H9 (cell line): ENCODE measurements around the gene KLHDC7B. TPM values are rescaled to one million over a fixed set of nuclear protein-coding genes. Genes with fewer than 3 reads are reported as not detected.

Experiments
- DNase-seq: peaks from one replicate; pipeline ENCODE4 v3.0.0-alpha.2; 2017
- H2AFZ ChIP-seq: one replicate; pipeline ENCODE4 v1.6.1; 2013; ENCODE audit warnings: mild to moderate bottlenecking, low read length, control low read depth, moderate library complexity
- H2AK5ac ChIP-seq: 2 replicates; pipeline ENCODE4 v1.6.1; 2013; ENCODE audit warnings: low read length, control low read depth, mixed read lengths; ENCODE audit not compliant: insufficient read length
- H2BK120ac ChIP-seq: one replicate; pipeline ENCODE4 v1.6.1; 2013; ENCODE audit warnings: low read depth, mild to moderate bottlenecking, low read length, control low read depth, inconsistent platforms; ENCODE audit not compliant: poor library complexity, severe bottlenecking
- H2BK12ac ChIP-seq: 2 replicates; pipeline ENCODE4 v1.6.1; 2013; ENCODE audit warnings: low read length, control low read depth, mixed read lengths, low read depth; ENCODE audit not compliant: insufficient read length
- H2BK15ac ChIP-seq: 2 replicates; pipeline ENCODE4 v1.6.1; 2013; ENCODE audit warnings: low read depth, low read length, control low read depth
- H2BK20ac ChIP-seq: one replicate; pipeline ENCODE4 v1.6.1; 2013; ENCODE audit warnings: low read depth, mild to moderate bottlenecking, low read length, control low read depth, inconsistent platforms; ENCODE audit not compliant: poor library complexity, severe bottlenecking
- H2BK5ac ChIP-seq: 2 replicates; pipeline ENCODE4 v1.6.1; 2013; ENCODE audit warnings: low read length, control low read depth, mixed read lengths; ENCODE audit not compliant: insufficient read length
- H3K14ac ChIP-seq: 2 replicates; pipeline ENCODE4 v1.6.1; 2013; ENCODE audit warnings: low read length, control low read depth; ENCODE audit not compliant: insufficient read depth
- H3K18ac ChIP-seq: 2 replicates; pipeline ENCODE4 v1.6.1; 2013; ENCODE audit warnings: low read depth, mild to moderate bottlenecking, mixed read lengths, low read length, control low read depth; ENCODE audit not compliant: insufficient read length
- H3K23ac ChIP-seq: 2 replicates; pipeline ENCODE4 v1.6.1; 2013; ENCODE audit warnings: low read length, control low read depth, mixed read lengths, low read depth; ENCODE audit not compliant: insufficient read length
- H3K23me2 ChIP-seq: 2 replicates; pipeline ENCODE4 v1.6.1; 2013; ENCODE audit warnings: low read depth, mild to moderate bottlenecking, mixed read lengths, low read length, control low read depth; ENCODE audit not compliant: insufficient read length, poor library complexity, severe bottlenecking
- H3K27ac ChIP-seq: 2 replicates; pipeline ENCODE4 v1.5.1; 2013; ENCODE audit warnings: low read length, control low read depth, mixed read lengths, low read depth; ENCODE audit not compliant: insufficient read length
- H3K27me3 ChIP-seq: 2 replicates; pipeline ENCODE4 v1.6.1; 2013; ENCODE audit warnings: low read length, control low read depth, inconsistent platforms; ENCODE audit not compliant: insufficient read depth
- H3K4ac ChIP-seq: 2 replicates; pipeline ENCODE4 v1.6.1; 2013; ENCODE audit warnings: low read depth, mild to moderate bottlenecking, control low read depth, inconsistent platforms, low read length, moderate library complexity
- H3K4me1 ChIP-seq: 2 replicates; pipeline ENCODE4 v1.6.1; 2013; ENCODE audit warnings: low read length, control low read depth, inconsistent platforms; ENCODE audit not compliant: insufficient read depth
- H3K4me2 ChIP-seq: 2 replicates; pipeline ENCODE4 v1.6.1; 2013; ENCODE audit warnings: low read length, control low read depth, mixed read lengths; ENCODE audit not compliant: insufficient read length, insufficient read depth
- H3K56ac ChIP-seq: 2 replicates; pipeline ENCODE4 v1.6.1; 2013; ENCODE audit warnings: low read depth, mild to moderate bottlenecking, mixed read lengths, low read length, control low read depth; ENCODE audit not compliant: insufficient read length
- H3K79me1 ChIP-seq: 2 replicates; pipeline ENCODE4 v1.6.1; 2013; ENCODE audit warnings: low read depth, mild to moderate bottlenecking, moderate library complexity, low read length, control low read depth, inconsistent platforms; ENCODE audit not compliant: insufficient read depth, poor library complexity, severe bottlenecking
- H3K79me2 ChIP-seq: 2 replicates; pipeline ENCODE4 v1.6.1; 2013; ENCODE audit warnings: low read length, control low read depth, inconsistent platforms; ENCODE audit not compliant: insufficient read depth
- H3K9ac ChIP-seq: 2 replicates; pipeline ENCODE4 v1.6.1; 2013; ENCODE audit warnings: low read length, control low read depth, mixed read lengths; ENCODE audit not compliant: insufficient read length; ENCODE audit errors: extremely low read depth
- H3K9me3 ChIP-seq: one replicate; pipeline ENCODE4 v1.6.1; 2013; ENCODE audit warnings: low read depth, low read length, inconsistent platforms; ENCODE audit not compliant: control insufficient read depth
- H3T11ph ChIP-seq: one replicate; pipeline ENCODE4 v1.6.1; 2013; ENCODE audit warnings: mild to moderate bottlenecking, low read length, control low read depth, inconsistent platforms
- H4K20me1 ChIP-seq: one replicate; pipeline ENCODE4 v1.6.1; 2013; ENCODE audit not compliant: control insufficient read depth, insufficient read length, insufficient read depth
- H4K5ac ChIP-seq: 2 replicates; pipeline ENCODE4 v1.6.1; 2013; ENCODE audit warnings: low read depth, mild to moderate bottlenecking, mixed read lengths, low read length, control low read depth; ENCODE audit not compliant: insufficient read length
- H4K8ac ChIP-seq: replicated peaks from 2 replicates; pipeline ENCODE4 v1.6.1; 2013; ENCODE audit warnings: low read length, control low read depth, mixed read lengths, low read depth; ENCODE audit not compliant: insufficient read length
- H4K91ac ChIP-seq: 2 replicates; pipeline ENCODE4 v1.6.1; 2013; ENCODE audit warnings: low read depth, mild to moderate bottlenecking, moderate library complexity, mixed read lengths, low read length, control low read depth; ENCODE audit not compliant: insufficient read length
- H3K27ac Mint-ChIP-seq, 3 experiments: 2 replicates in 2 of 3; 3 replicates in 1 of 3; pipeline ENCODE4 v1.8.0; 2020 to 2021; ENCODE audit warnings: mixed read lengths in 3 of 3, mild to moderate bottlenecking in 1 of 3, moderate library complexity in 1 of 3
- H3K27me3 Mint-ChIP-seq: 2 replicates; pipeline ENCODE4 v1.8.0; 2021; ENCODE audit warnings: low read depth, mild to moderate bottlenecking, moderate library complexity, mixed read lengths
- H3K36me3 Mint-ChIP-seq, 3 experiments: 2 replicates in 2 of 3; 3 replicates in 1 of 3; pipeline ENCODE4 v1.8.0; 2020 to 2021; ENCODE audit warnings: low read depth in 3 of 3, mixed read lengths in 3 of 3; ENCODE audit not compliant: insufficient read depth in 1 of 3
- H3K4me1 Mint-ChIP-seq, 2 experiments: 2 replicates each; pipeline ENCODE4 v1.8.0; 2020; ENCODE audit warnings: mixed read lengths in 2 of 2
- H3K4me3 Mint-ChIP-seq, 2 experiments: 2 replicates in 1 of 2; 3 replicates in 1 of 2; pipeline ENCODE4 v1.8.0; 2020 to 2021; ENCODE audit warnings: mild to moderate bottlenecking in 2 of 2, mixed read lengths in 2 of 2, moderate library complexity in 1 of 2
- H3K9me3 Mint-ChIP-seq, 2 experiments: 2 replicates in 1 of 2; 3 replicates in 1 of 2; pipeline ENCODE4 v1.8.0; 2020; ENCODE audit warnings: mild to moderate bottlenecking in 2 of 2, mixed read lengths in 2 of 2, moderate library complexity in 1 of 2
- WGBS: extraction: QIAGEN DNeasy Blood & Tissue Kit; methylation state at CpG from one replicate; pipeline ENCODE4 v1.1.7; 2013; ENCODE audit warnings: missing lambda C conversion rate, low lambda C conversion rate, mixed read lengths; ENCODE audit not compliant: insufficient read length; ENCODE audit errors: extremely low coverage; 5-methylcytosine and 5-hydroxymethylcytosine counted together
- total RNA-seq: library from RNA; stranded (reverse); gene quantifications from 2 replicates; pipeline ENCODE4 v1.2.1, GENCODE V29; 2021
- TF ChIP-seq, protein P1 (sequence below): fragments of 200-600 bp; sonication (generic); conservative IDR thresholded peaks from 3 replicates; pipeline ENCODE4 v1.8.0; 2021; ENCODE audit warnings: antibody characterized with exemption, mild to moderate bottlenecking

The KLHDC7B gene
- total RNA-seq, 1 experiment from 2014 or later: not detected

DNA sequence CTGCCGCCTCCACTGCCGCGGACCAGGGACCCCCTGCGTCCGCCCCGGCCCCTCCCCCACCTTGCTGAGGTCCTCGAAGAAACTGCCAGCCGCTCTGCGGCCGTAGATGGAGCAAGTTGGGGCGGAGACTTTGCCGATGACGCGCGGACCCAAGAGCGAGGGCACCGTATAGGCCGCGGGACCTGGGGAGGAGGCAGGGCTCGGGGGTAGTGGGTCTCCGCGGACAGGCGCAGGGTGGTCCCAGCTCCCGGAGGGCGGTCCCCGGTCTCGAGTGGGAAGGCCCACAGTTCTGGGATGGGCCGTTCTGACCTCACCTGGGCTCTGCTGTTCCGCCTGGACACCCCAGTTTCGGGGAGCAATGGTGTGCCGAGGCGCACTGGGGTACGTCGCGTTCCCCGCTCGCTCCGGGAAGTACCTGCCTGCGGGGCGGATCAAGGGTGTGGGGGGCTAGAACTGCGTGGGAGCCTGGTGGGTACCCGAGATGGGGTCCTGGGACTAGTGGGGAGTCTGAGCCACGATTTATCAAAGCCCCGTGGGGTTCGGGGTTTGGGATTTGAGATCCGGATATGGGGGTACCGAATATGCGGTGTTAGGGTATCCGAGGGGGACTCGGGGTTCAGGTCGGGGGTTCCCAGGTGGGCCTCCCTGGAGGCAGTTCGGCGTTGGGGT is 14.7 kb upstream of the KLHDC7B start:
- peaks cover 75% of the 10 kb centered on the region for H3K27me3 Mint-ChIP-seq
- Histone ChIP-seq H4K20me1 (no peaks in the 10 kb centered on the region), H3K9ac (no peak overlapping the region)

More for the DNA sequence above, 14.7 kb upstream of the KLHDC7B start:
- Histone ChIP-seq H3K56ac (no peak overlapping the region), H3K4ac (no peak overlapping the region), H3K14ac (no peak overlapping the region), H3K27ac (no peak overlapping the region), H3K79me1 (no peaks in the 10 kb centered on the region), H3T11ph (no peak overlapping the region), H2AK5ac (no peak overlapping the region), H3K4me1 (no peaks in the 10 kb centered on the region), H2BK5ac (no peak overlapping the region), H3K79me2 (no peaks in the 10 kb centered on the region), H2BK12ac (no peak overlapping the region), H4K5ac (no peak overlapping the region), H3K18ac (peak overlapping the region; percentile 27), H3K9me3 (no peaks in the 10 kb centered on the region), H4K8ac (no peak overlapping the region), H3K23ac (no peak overlapping the region), H2BK120ac (no peak overlapping the region), H3K27me3 (peaks cover 37% of the 10 kb centered on the region; the same call in 1 of the 2 replicates), H2AFZ (no peak overlapping the region), H2BK15ac (no peak overlapping the region), H3K23me2 (peaks cover 18% of the 10 kb centered on the region), H3K4me2 (peak overlapping the region; percentile 34), H2BK20ac (no peak overlapping the region), H4K91ac (no peak overlapping the region)
- TF ChIP-seq, protein P1, sequence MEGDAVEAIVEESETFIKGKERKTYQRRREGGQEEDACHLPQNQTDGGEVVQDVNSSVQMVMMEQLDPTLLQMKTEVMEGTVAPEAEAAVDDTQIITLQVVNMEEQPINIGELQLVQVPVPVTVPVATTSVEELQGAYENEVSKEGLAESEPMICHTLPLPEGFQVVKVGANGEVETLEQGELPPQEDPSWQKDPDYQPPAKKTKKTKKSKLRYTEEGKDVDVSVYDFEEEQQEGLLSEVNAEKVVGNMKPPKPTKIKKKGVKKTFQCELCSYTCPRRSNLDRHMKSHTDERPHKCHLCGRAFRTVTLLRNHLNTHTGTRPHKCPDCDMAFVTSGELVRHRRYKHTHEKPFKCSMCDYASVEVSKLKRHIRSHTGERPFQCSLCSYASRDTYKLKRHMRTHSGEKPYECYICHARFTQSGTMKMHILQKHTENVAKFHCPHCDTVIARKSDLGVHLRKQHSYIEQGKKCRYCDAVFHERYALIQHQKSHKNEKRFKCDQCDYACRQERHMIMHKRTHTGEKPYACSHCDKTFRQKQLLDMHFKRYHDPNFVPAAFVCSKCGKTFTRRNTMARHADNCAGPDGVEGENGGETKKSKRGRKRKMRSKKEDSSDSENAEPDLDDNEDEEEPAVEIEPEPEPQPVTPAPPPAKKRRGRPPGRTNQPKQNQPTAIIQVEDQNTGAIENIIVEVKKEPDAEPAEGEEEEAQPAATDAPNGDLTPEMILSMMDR: no peak
- H3K4me3 Mint-ChIP-seq: peak overlapping the region; percentile 56 to 80
- H3K36me3 Mint-ChIP-seq: no peaks in the 10 kb centered on the region; a peak in 1 of 7 replicates
- H3K27ac Mint-ChIP-seq: no peak overlapping the region
- no peaks in the 10 kb centered on the region; a peak in 1 of 5 replicates for H3K9me3 Mint-ChIP-seq
- peak; percentile 84 for DNase-seq
- H3K4me1 Mint-ChIP-seq: peaks cover 15 to 20% of the 10 kb centered on the region in 2 experiments
- WGBS: no CpG with 5 or more reads among the region's 53 CpGs
